ENCODE data around the gene ANKRD1. TPM values are rescaled to one million over a fixed set of nuclear protein-coding genes. Genes with fewer than 3 reads are reported as not detected.

ANKRD1 gene
- total and polyA plus RNA-seq, 2 donors (not counting 1 experiment from before 2014, with no cell fraction given): under 0.01 to 13.1 TPM

DNA sequence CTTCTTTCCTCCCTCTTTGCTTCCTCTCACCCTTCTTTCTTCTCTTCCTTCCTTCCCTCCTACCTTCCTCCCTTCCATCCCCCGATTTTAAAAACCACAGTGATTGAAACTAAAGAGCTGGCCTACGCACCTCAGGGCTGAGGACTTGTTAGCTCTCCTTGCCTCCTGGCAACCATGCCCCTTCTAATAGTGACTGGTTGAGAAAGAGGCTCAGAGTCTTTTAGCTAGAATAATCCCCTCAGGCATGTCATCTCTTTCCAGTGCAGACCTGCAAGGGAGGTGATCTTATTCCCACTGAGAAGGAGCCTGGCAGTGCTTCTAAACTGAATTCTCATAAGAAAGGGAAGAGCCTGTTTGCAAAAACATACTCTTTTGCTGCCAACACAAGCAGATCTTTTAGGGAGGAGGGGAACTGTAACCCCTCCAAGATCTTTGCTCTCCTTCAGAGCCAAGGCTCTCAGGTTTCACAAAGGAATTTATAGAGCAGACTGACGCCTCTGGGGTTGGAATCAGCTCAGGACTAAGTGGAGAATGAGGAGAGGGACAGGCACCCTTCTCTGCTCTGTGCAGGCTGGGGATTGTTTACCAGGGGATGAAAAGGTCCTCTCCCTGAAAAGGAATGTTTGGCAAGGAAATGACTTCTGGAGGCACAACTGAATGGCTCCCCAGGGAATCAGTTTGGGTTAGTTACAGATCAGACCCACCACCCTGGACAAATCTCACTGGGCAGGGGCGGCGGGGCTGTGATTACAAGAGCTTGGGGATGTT is 9.4 kb upstream of the ANKRD1 start:
- Histone ChIP-seq H3K79me2 (ENCODE audit: control insufficient read depth, insufficient read depth, low read length) (no peaks in the 10 kb centered on the region), H3K27me3 (ENCODE audit: control insufficient read depth, insufficient read depth, low read length) (no peaks in the 10 kb centered on the region), H4K20me1 (ENCODE audit: control insufficient read depth, extremely low read depth, insufficient read depth, low read length) (no peaks in the 10 kb centered on the region), H3K36me3 (ENCODE audit: control insufficient read depth, insufficient read depth, low read length) (no peaks in the 10 kb centered on the region), H3K4me3 (replicated peaks in 1 of 4; ENCODE audit: control extremely low read depth in 1 of 4, insufficient read depth in 1 of 4, low read depth in 3 of 4, low read length in 4 of 4) (peak overlapping the region in 1 of 4 experiments; percentile 3), H3K4me1 (ENCODE audit: control insufficient read depth, extremely low read depth, insufficient read depth, low read length) (peaks cover 19% of the 10 kb centered on the region), H3K27ac (ENCODE audit: insufficient read depth, low read length) (peak overlapping the region; percentile 48), H3K9ac (ENCODE audit: insufficient read depth, low read length) (no peak overlapping the region), H2AFZ (ENCODE audit: low read length) (peak overlapping the region; percentile 20), H3K9me3 (ENCODE audit: control insufficient read depth, insufficient read depth, low read depth, low read length) (no peaks in the 10 kb centered on the region), H3K4me2 (ENCODE audit: extremely low read depth, insufficient read depth, low read length) (peak overlapping the region; percentile 48)
- TF ChIP-seq, protein P1, sequence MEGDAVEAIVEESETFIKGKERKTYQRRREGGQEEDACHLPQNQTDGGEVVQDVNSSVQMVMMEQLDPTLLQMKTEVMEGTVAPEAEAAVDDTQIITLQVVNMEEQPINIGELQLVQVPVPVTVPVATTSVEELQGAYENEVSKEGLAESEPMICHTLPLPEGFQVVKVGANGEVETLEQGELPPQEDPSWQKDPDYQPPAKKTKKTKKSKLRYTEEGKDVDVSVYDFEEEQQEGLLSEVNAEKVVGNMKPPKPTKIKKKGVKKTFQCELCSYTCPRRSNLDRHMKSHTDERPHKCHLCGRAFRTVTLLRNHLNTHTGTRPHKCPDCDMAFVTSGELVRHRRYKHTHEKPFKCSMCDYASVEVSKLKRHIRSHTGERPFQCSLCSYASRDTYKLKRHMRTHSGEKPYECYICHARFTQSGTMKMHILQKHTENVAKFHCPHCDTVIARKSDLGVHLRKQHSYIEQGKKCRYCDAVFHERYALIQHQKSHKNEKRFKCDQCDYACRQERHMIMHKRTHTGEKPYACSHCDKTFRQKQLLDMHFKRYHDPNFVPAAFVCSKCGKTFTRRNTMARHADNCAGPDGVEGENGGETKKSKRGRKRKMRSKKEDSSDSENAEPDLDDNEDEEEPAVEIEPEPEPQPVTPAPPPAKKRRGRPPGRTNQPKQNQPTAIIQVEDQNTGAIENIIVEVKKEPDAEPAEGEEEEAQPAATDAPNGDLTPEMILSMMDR (conservative IDR thresholded peaks at IDR 0.05 in 1 of 2, IDR thresholded peaks at IDR 0.05 in 1 of 2; ENCODE audit: low read depth in 1 of 2, low read length in 2 of 2): no peak
- no peak for TF ChIP-seq EZH2 (IDR thresholded peaks at IDR 0.05; ENCODE audit: low read length, missing control alignments)
- peak; percentile 81 to 89 for DNase-seq (ENCODE audit: low read depth in 2 of 2)

DNA sequence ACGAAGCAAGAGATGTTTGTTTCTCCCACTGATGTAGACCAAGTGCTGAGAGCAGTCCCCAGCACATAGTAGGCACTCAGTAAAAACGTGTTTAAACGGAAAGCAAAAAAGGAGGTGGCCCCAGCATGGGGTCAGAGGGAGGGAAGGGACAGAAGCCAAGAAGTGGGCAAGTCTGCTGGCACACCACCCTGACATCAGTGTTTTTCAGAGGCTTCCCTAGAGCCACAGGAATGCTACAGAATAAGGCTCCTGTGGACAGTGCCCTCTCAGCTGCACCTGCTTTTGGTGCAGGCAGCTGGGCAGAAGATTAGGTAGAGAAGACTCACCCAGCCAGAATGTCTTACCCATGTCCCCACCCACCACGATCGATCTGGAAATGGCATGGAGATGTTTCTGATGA is 8.3 kb upstream of the ANKRD1 start:
- no peaks in the 10 kb centered on the region for H3K79me2 ChIP-seq (ENCODE audit: control insufficient read depth, insufficient read depth, low read length)
- DNase-seq (ENCODE audit: low read depth in 2 of 2): no peak
- H3K9me3 ChIP-seq (ENCODE audit: control insufficient read depth, insufficient read depth, low read depth, low read length): no peaks in the 10 kb centered on the region
- no peak overlapping the region for H3K4me2 ChIP-seq (ENCODE audit: extremely low read depth, insufficient read depth, low read length)
- no peaks in the 10 kb centered on the region for H3K36me3 ChIP-seq (ENCODE audit: control insufficient read depth, insufficient read depth, low read length)
- no peak for TF ChIP-seq EZH2 (IDR thresholded peaks at IDR 0.05; ENCODE audit: low read length, missing control alignments)
- TF ChIP-seq, protein P1 (conservative IDR thresholded peaks at IDR 0.05 in 1 of 2, IDR thresholded peaks at IDR 0.05 in 1 of 2; ENCODE audit: low read depth in 1 of 2, low read length in 2 of 2): no peak
- no peak overlapping the region for H3K9ac ChIP-seq (ENCODE audit: insufficient read depth, low read length)
- no peaks in the 10 kb centered on the region for H3K27me3 ChIP-seq (ENCODE audit: control insufficient read depth, insufficient read depth, low read length)
- H4K20me1 ChIP-seq (ENCODE audit: control insufficient read depth, extremely low read depth, insufficient read depth, low read length): no peaks in the 10 kb centered on the region
- H3K4me1 ChIP-seq (ENCODE audit: control insufficient read depth, extremely low read depth, insufficient read depth, low read length): peaks cover 18% of the 10 kb centered on the region
- H2AFZ ChIP-seq (ENCODE audit: low read length): no peak overlapping the region
- no peak overlapping the region for H3K27ac ChIP-seq (ENCODE audit: insufficient read depth, low read length)
- H3K4me3 ChIP-seq (replicated peaks in 1 of 4; ENCODE audit: control extremely low read depth in 1 of 4, insufficient read depth in 1 of 4, low read depth in 3 of 4, low read length in 4 of 4): no peak overlapping the region

DNA sequence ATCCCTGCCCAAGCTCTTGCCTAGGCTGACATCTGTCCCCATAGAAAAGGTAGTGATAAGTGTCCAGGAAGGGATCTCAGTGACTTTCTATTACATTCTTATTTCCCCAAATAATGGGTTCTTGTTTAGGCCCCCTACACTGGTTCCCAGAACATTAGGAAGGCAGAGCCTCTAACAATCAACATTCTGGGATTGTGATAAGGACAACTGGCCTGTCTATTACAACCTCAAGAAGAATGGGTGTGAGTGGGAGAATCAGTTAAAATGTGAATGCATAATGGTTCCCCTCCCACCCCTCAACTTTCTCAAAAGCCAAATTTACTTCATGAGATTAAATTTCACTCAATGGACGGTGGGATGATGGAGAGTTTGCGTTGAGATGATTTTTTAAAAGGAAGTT is 6.4 kb upstream of the ANKRD1 start:
- no peak overlapping the region for H2AFZ ChIP-seq (ENCODE audit: low read length)
- no peaks in the 10 kb centered on the region for H3K27me3 ChIP-seq (ENCODE audit: control insufficient read depth, insufficient read depth, low read length)
- no peaks in the 10 kb centered on the region for H3K79me2 ChIP-seq (ENCODE audit: control insufficient read depth, insufficient read depth, low read length)
- H3K4me3 ChIP-seq (replicated peaks in 1 of 4; ENCODE audit: control extremely low read depth in 1 of 4, insufficient read depth in 1 of 4, low read depth in 3 of 4, low read length in 4 of 4): no peak overlapping the region
- H3K4me1 ChIP-seq (ENCODE audit: control insufficient read depth, extremely low read depth, insufficient read depth, low read length): peaks cover 18% of the 10 kb centered on the region
- H3K9me3 ChIP-seq (ENCODE audit: control insufficient read depth, insufficient read depth, low read depth, low read length): no peaks in the 10 kb centered on the region
- H3K27ac ChIP-seq (ENCODE audit: insufficient read depth, low read length): no peak overlapping the region
- no peaks in the 10 kb centered on the region for H3K36me3 ChIP-seq (ENCODE audit: control insufficient read depth, insufficient read depth, low read length)
- no peak for DNase-seq (ENCODE audit: low read depth in 2 of 2)
- no peaks in the 10 kb centered on the region for H4K20me1 ChIP-seq (ENCODE audit: control insufficient read depth, extremely low read depth, insufficient read depth, low read length)
- no peak for TF ChIP-seq EZH2 (IDR thresholded peaks at IDR 0.05; ENCODE audit: low read length, missing control alignments)
- TF ChIP-seq, protein P1 (conservative IDR thresholded peaks at IDR 0.05 in 1 of 2, IDR thresholded peaks at IDR 0.05 in 1 of 2; ENCODE audit: low read depth in 1 of 2, low read length in 2 of 2): no peak
- no peak overlapping the region for H3K4me2 ChIP-seq (ENCODE audit: extremely low read depth, insufficient read depth, low read length)
- H3K9ac ChIP-seq (ENCODE audit: insufficient read depth, low read length): no peak overlapping the region

All from fibroblast of lung (primary cell).